HepG2 (cell line): ENCODE measurements around the gene C1orf159. TPM values are rescaled to one million over a fixed set of nuclear protein-coding genes. Genes with fewer than 3 reads are reported as not detected.

Source experiments
- ATAC-seq: fragments of 200-7000 bp; cut with Tn5 transposase; 3 replicates; pipeline ENCODE4 v1.9.1; 2020; ENCODE audit warnings: mild to moderate bottlenecking, moderate library complexity
- BruUV-seq: library from RNA; stranded (reverse); fragments of 400-500 nt; replicated peaks from 2 replicates; lab custom pipeline; 2021; lab: Mats Ljungman, UMichigan
- CTCF ChIA-PET: fragments of 300-600 bp; formaldehyde crosslinking; extraction: SDS; loops from one replicate; lab custom pipeline; 2021; ENCODE audit warnings: low total read pairs, inconsistent platforms, low intra/inter-chr PET ratio; lab: Yijun Ruan, JAX
- POLR2A ChIA-PET: fragments of 350-600 bp; sonication (Branson Sonifier 250); formaldehyde crosslinking; loops from one replicate; lab custom pipeline; 2020; ENCODE audit warnings: antibody characterized with exemption, inconsistent platforms; lab: Yijun Ruan, JAX
- DNase-seq: peaks from one replicate; pipeline ENCODE4 v3.0.0-alpha.2; 2015; ENCODE audit warnings: low spot score
- FAIRE-seq: peaks from 3 replicates; lab custom pipeline; 2011; peaks lifted over from hg19 to GRCh38; lab: Jason Lieb, UNC
- H2AFZ ChIP-seq: one replicate; pipeline ENCODE4 v1.6.1; 2011; ENCODE audit warnings: low read length, inconsistent platforms
- H3K27ac ChIP-seq: fragments of 300-600 bp; 3 replicates; pipeline ENCODE4 v1.8.0; 2011; ENCODE audit warnings: mixed run types, mild to moderate bottlenecking, mixed read lengths, low read length, inconsistent platforms; ENCODE audit not compliant: insufficient read depth; ENCODE audit errors: extremely low read length
- H3K27me3 ChIP-seq, 2 experiments: fragments of 200-600 bp in 1 of 2; 2 replicates in 1 of 2; 3 replicates in 1 of 2; pipeline versions ENCODE4 v1.6.0 to v1.8.0; 2011; ENCODE audit warnings: low read length in 2 of 2, mild to moderate bottlenecking in 2 of 2, moderate library complexity in 2 of 2, inconsistent platforms in 1 of 2; ENCODE audit not compliant: insufficient read depth in 2 of 2, control insufficient read depth in 1 of 2
- H3K36me3 ChIP-seq, 2 experiments: fragments of 200-600 bp in 1 of 2; replicated peaks in 1 of 2; 2 replicates in 1 of 2; 3 replicates in 1 of 2; pipeline versions ENCODE4 v1.5.1 to v1.8.0; 2011; ENCODE audit warnings: low read length in 2 of 2, inconsistent platforms in 1 of 2; ENCODE audit not compliant: insufficient read depth in 2 of 2, control insufficient read depth in 1 of 2
- H3K4me1 ChIP-seq: 2 replicates; pipeline ENCODE4 v1.5.1; 2012; ENCODE audit warnings: low read length, inconsistent platforms; ENCODE audit not compliant: insufficient read depth
- H3K4me2 ChIP-seq: 2 replicates; pipeline ENCODE4 v1.6.0; 2011; ENCODE audit warnings: low read depth, low read length, inconsistent platforms
- H3K4me3 ChIP-seq, 3 experiments: fragments of 200-600 bp in 1 of 3; sonication (generic), shearing (Covaris generic) in 1 of 3; replicated peaks in 1 of 3; 2 replicates each; pipeline ENCODE4 v1.5.1; 2011 to 2016; ENCODE audit warnings: low read length in 3 of 3, inconsistent platforms in 2 of 3, low read depth in 2 of 3, mild to moderate bottlenecking in 2 of 3, control low read depth in 1 of 3, mixed read lengths in 1 of 3; ENCODE audit not compliant: insufficient read depth in 1 of 3
- H3K79me2 ChIP-seq: one replicate; pipeline ENCODE4 v1.6.1; 2011; ENCODE audit warnings: low read length, inconsistent platforms; ENCODE audit not compliant: insufficient read depth
- H3K9ac ChIP-seq: 2 replicates; pipeline ENCODE4 v1.6.0; 2011; ENCODE audit warnings: mild to moderate bottlenecking, low read depth, low read length, inconsistent platforms; ENCODE audit not compliant: insufficient read depth
- H3K9me3 ChIP-seq: 2 replicates; pipeline ENCODE4 v1.5.1; 2012; ENCODE audit warnings: mild to moderate bottlenecking, low read length
- H4K20me1 ChIP-seq: 2 replicates; pipeline ENCODE4 v1.6.0; 2011; ENCODE audit warnings: inconsistent platforms, mild to moderate bottlenecking, low read length, moderate library complexity; ENCODE audit not compliant: insufficient read depth
- MXD1 ChIP-seq: sonication (generic); formaldehyde crosslinking; IDR thresholded peaks from 2 replicates; pipeline ENCODE4 v1.4.0; 2020; ENCODE audit warnings: mild to moderate bottlenecking, missing genetic modification reagents
- ZNF225 ChIP-seq: sonication (generic); formaldehyde crosslinking; IDR thresholded peaks from 2 replicates; pipeline ENCODE4 v1.4.0; 2020; ENCODE audit warnings: mild to moderate bottlenecking, missing genetic modification reagents
- ZNF432 ChIP-seq: sonication (generic); formaldehyde crosslinking; IDR thresholded peaks from 2 replicates; pipeline ENCODE4 v1.5.0; 2020; ENCODE audit warnings: missing genetic modification reagents, mild to moderate bottlenecking, borderline replicate concordance
- WGBS: methylation state at CpG from one replicate; pipeline ENCODE4 v1.1.6; 2017; ENCODE audit warnings: low lambda C conversion rate; 5-methylcytosine and 5-hydroxymethylcytosine counted together
- in situ Hi-C: cut with HindIII; loops from 2 replicates; pipeline ENCODE4 v1.10.0; 2017; ENCODE audit warnings: low pct_unique_long_range_greater_than_20kb; ENCODE audit not compliant: extremely low pct_ligation_motif_present
- intact Hi-C: fragments of 100-400 bp; cut with micrococcal nuclease; formaldehyde crosslinking; loops from one replicate; pipeline ENCODE4 v1.10.0; 2022; ENCODE audit not compliant: unreplicated experiment
- polyA plus RNA-seq, 8 experiments: library from polyadenylated mRNA; depleted of rRNA in 3 of 8; stranded (reverse) in 7 of 8; unstranded in 1 of 8; fragments of >200 nt; fragmentation: Illumina TruSeq in 4 of 8; extraction: Trizol in 4 of 8; gene quantifications; 2 replicates each; pipeline versions ENCODE4 v1.2.1 to v1.2.3, GENCODE V29; 2011 to 2016; ENCODE audit warnings: low read depth in 4 of 8, missing spikeins in 1 of 8, mixed read lengths in 1 of 8; ENCODE audit not compliant: insufficient read depth in 1 of 8
- total RNA-seq, 5 experiments: library from RNA; depleted of rRNA; stranded (reverse); fragments of >200 nt; fragmentation: Illumina TruSeq; extraction: Trizol; gene quantifications; 2 replicates each; pipeline ENCODE4 v1.2.3, GENCODE V29; 2016; ENCODE audit warnings: low read depth in 1 of 5
- TF ChIP-seq, protein P1 (sequence below): sonication (generic); formaldehyde crosslinking; IDR thresholded peaks from 2 replicates; pipeline ENCODE4 v1.5.1; 2020; ENCODE audit warnings: mild to moderate bottlenecking, missing genetic modification reagents, moderate library complexity

C1orf159 gene
- total and polyA plus RNA-seq, 2 of the 13 experiments (the other 11 are each of a cell fraction or from before 2014, with no cell fraction given): 3.8 to 6.7 TPM

DNA sequence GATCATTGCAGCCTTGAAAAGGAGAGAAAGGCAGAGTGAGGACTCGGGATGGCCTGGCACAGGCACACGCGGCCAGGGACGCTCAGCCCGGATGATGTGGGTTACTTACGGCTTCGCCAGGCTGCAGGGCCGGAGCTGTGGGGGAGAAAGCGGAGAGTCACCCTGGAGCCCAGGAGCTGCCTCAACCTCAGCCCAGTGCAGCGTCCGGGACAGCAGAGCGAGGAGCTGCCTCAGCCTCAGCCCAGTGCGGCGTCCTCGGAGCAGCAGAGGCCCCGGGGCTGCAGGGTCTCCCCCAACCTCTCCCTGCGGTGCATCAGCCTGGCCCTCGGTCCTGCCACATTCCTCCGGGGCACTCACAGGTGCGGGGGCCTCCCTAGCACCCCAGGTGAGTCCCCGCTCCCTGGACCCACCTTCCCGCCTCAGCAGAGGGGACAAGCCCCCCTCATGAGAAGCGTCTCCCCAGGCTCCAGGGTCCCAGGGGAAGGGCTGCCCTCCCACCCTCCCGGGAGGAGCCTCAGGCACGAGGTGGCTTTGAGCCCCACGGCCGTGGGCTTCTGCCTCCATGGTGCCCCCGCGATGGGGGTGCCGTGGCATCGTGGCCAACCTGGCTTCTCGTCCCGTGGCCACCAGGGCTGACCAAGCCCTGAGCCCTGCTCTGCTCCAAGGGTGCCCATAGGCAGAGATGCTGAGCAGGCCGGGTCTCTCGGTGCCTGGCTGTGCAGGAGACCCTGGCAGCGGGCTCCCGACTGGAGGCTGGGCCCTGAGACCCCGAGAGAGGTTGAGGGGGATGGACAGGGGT lies 31.3 kb downstream of the C1orf159 start:
- Histone ChIP-seq H3K4me2 (no peak overlapping the region), H3K9me3 (no peaks in the 10 kb centered on the region), H3K27ac (no peak overlapping the region), H2AFZ (no peak overlapping the region), H3K36me3 (no peaks in the 10 kb centered on the region)
- in situ Hi-C loops: no loop called here
- no TSS peak for BruUV-seq
- intact Hi-C loops: no loop called here
- TF ChIP-seq MXD1 (CRISPR knock-in tag): no peak
- TF ChIP-seq ZNF225 (CRISPR knock-in tag): no peak
- TF ChIP-seq, all 625 proteins: peak for 0
- Histone ChIP-seq H3K9ac (no peak overlapping the region), H4K20me1 (no peaks in the 10 kb centered on the region), H3K79me2 (no peaks in the 10 kb centered on the region), H3K27me3 (no peaks in the 10 kb centered on the region), H3K4me1 (peaks cover 8% of the 10 kb centered on the region), H3K4me3 (no peak overlapping the region)
- ATAC-seq: no peak
- 89% methylated on average over 11 of the region's 38 CpGs for WGBS
- ChIA-PET CTCF (no interaction called here), POLR2A (no interaction called here)
- no peak for DNase-seq
- no peak for FAIRE-seq

DNA sequence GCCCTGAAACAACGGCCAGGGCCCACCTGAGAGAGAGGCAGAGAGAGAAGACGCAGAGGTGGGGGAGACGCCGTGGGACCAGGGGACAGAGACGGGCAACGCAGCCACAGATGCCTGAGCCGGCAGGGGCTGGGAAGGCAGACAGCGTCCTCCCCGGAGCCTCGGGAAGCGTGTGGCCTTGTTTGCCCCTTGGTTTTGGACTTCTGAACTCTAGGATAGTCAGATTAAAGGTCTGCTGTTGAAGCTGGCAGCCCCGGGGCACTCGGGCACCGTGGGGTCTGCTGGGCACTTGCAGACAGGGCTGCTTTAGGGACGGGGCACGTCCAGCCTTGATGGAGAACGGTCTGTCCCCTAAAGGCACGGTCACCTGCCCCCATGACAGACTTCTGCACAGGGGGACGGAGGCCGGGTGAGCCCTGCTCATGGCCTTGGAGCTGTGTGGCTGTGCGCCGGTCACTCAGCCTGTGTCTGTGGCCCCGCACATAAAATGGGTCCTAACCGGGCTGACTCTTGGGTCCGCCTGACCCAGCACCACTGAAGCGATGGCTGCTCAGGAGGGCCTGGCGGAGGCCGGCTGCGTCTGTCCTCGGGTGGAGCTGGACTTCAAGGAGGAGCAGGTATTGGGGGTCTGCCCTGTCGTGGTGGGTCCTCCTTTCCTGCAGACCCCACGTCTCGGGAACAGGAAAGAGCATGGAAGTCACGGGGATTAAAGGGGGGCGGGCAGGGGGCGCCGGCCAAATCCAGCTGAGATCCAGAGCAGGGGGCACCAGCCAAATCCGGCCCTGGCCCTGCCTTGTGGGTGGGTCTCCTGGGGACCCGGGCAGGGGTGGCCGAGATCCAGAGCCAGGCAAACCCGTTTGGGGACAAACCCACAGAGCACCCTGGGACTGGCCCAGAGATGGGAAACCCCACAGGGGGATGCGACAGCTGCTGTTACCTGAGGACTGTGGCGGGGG lies 32.2 kb downstream of the C1orf159 start:
- intact Hi-C loops: no loop called here
- Histone ChIP-seq H3K79me2 (no peaks in the 10 kb centered on the region), H3K4me2 (no peak overlapping the region), H4K20me1 (no peaks in the 10 kb centered on the region), H3K4me3 (no peak overlapping the region), H3K9ac (no peak overlapping the region), H3K4me1 (peaks cover 14% of the 10 kb centered on the region), H2AFZ (no peak overlapping the region), H3K27me3 (no peaks in the 10 kb centered on the region), H3K36me3 (no peaks in the 10 kb centered on the region), H3K27ac (no peak overlapping the region), H3K9me3 (no peaks in the 10 kb centered on the region)
- ChIA-PET POLR2A (no interaction called here), CTCF (no interaction called here)
- WGBS: 77% methylated on average over 24 of the region's 43 CpGs
- FAIRE-seq (no peak), ATAC-seq (no peak), DNase-seq (no peak)
- in situ Hi-C loops: no loop called here
- BruUV-seq: no TSS peak
- TF ChIP-seq ZNF432 (CRISPR knock-in tag): no peak
- TF ChIP-seq, protein P1, sequence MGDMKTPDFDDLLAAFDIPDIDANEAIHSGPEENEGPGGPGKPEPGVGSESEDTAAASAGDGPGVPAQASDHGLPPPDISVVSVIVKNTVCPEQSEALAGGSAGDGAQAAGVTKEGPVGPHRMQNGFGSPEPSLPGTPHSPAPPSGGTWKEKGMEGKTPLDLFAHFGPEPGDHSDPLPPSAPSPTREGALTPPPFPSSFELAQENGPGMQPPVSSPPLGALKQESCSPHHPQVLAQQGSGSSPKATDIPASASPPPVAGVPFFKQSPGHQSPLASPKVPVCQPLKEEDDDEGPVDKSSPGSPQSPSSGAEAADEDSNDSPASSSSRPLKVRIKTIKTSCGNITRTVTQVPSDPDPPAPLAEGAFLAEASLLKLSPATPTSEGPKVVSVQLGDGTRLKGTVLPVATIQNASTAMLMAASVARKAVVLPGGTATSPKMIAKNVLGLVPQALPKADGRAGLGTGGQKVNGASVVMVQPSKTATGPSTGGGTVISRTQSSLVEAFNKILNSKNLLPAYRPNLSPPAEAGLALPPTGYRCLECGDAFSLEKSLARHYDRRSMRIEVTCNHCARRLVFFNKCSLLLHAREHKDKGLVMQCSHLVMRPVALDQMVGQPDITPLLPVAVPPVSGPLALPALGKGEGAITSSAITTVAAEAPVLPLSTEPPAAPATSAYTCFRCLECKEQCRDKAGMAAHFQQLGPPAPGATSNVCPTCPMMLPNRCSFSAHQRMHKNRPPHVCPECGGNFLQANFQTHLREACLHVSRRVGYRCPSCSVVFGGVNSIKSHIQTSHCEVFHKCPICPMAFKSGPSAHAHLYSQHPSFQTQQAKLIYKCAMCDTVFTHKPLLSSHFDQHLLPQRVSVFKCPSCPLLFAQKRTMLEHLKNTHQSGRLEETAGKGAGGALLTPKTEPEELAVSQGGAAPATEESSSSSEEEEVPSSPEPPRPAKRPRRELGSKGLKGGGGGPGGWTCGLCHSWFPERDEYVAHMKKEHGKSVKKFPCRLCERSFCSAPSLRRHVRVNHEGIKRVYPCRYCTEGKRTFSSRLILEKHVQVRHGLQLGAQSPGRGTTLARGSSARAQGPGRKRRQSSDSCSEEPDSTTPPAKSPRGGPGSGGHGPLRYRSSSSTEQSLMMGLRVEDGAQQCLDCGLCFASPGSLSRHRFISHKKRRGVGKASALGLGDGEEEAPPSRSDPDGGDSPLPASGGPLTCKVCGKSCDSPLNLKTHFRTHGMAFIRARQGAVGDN (CRISPR knock-in tag): 0 out of 2 replicates have a peak, but pooled peaks have one; percentile 15
